A673 (cell line): ENCODE data around the gene CASKIN2. TPM values are rescaled to one million over a fixed set of nuclear protein-coding genes. Genes with fewer than 3 reads are reported as not detected.

Experiments
- BruUV-seq: library from RNA; stranded (reverse); fragments of 400-500 nt; replicated peaks from 2 replicates; lab custom pipeline; 2021; lab: Mats Ljungman, UMichigan
- CTCF ChIA-PET: fragments of 300-600 bp; sonication (Branson Sonifier 250); formaldehyde crosslinking; loops from one replicate; lab custom pipeline; 2022; ENCODE audit warnings: antibody characterized with exemption; lab: Charles Lee
- POLR2A ChIA-PET: fragments of 300-600 bp; sonication (Branson Sonifier 250); formaldehyde crosslinking; loops from one replicate; lab custom pipeline; 2022; ENCODE audit warnings: antibody characterized with exemption; ENCODE audit not compliant: low non-redundant PET; lab: Charles Lee
- DNase-seq: peaks from one replicate; pipeline ENCODE4 v3.0.0-alpha.2; 2015; ENCODE audit warnings: low spot score
- H3K27ac ChIP-seq: fragments of 200-600 bp; sonication (generic); 2 replicates; pipeline ENCODE4 v1.5.1; 2016; ENCODE audit warnings: mixed run types, low read depth, mild to moderate bottlenecking, mixed read lengths, antibody characterized with exemption, low read length; ENCODE audit not compliant: poor library complexity, severe bottlenecking
- H3K27me3 ChIP-seq: fragments of 200-600 bp; sonication (generic); replicated peaks from 2 replicates; pipeline ENCODE4 v1.6.1; 2017; ENCODE audit warnings: mixed run types, low read depth, mild to moderate bottlenecking, mixed read lengths, antibody characterized with exemption, low read length; ENCODE audit not compliant: insufficient read depth, poor library complexity
- H3K36me3 ChIP-seq: fragments of 200-600 bp; sonication (generic); 2 replicates; pipeline ENCODE4 v1.6.1; 2016; ENCODE audit warnings: mixed run types, mild to moderate bottlenecking, mixed read lengths, antibody characterized with exemption, low read length; ENCODE audit not compliant: insufficient read depth, poor library complexity, severe bottlenecking
- H3K4me1 ChIP-seq: fragments of 200-600 bp; sonication (generic); 2 replicates; pipeline ENCODE4 v1.6.1; 2017; ENCODE audit warnings: mixed run types, mild to moderate bottlenecking, mixed read lengths, antibody characterized with exemption, low read length; ENCODE audit not compliant: insufficient read depth, poor library complexity, severe bottlenecking
- H3K4me3 ChIP-seq: fragments of 200-600 bp; sonication (generic); 2 replicates; pipeline ENCODE4 v1.5.1; 2016; ENCODE audit warnings: low read depth, mixed run types, mild to moderate bottlenecking, mixed read lengths, low read length; ENCODE audit not compliant: poor library complexity, severe bottlenecking
- H3K9me3 ChIP-seq: fragments of 200-600 bp; sonication (generic); 2 replicates; pipeline ENCODE4 v1.6.1; 2016; ENCODE audit warnings: mixed run types, low read depth, mild to moderate bottlenecking, mixed read lengths, antibody characterized with exemption, low read length; ENCODE audit not compliant: poor library complexity, severe bottlenecking
- EZH2 ChIP-seq: fragments of 200-600 bp; sonication (generic); IDR thresholded peaks from 2 replicates; pipeline ENCODE4 v1.6.1; 2017; ENCODE audit warnings: borderline replicate concordance, low read depth, mild to moderate bottlenecking, mixed read lengths, antibody characterized with exemption, low read length; ENCODE audit not compliant: poor library complexity, severe bottlenecking
- intact Hi-C: fragments of 100-400 bp; cut with micrococcal nuclease; formaldehyde crosslinking; loops from one replicate; pipeline ENCODE4 v1.10.0; 2022; ENCODE audit not compliant: unreplicated experiment
- total RNA-seq: library from RNA; stranded (reverse); gene quantifications from 2 replicates; pipeline ENCODE4 v1.2.3, GENCODE V29; 2021
- TF ChIP-seq, protein P1 (sequence below): fragments of 300-800, 200-600 bp; sonication (generic); conservative IDR thresholded peaks from 2 replicates; pipeline ENCODE4 v1.5.1; 2017; ENCODE audit warnings: low read depth, mild to moderate bottlenecking, antibody characterized with exemption, low read length, moderate library complexity, mixed read lengths

Gene CASKIN2
- total RNA-seq, 1 experiment from 2014 or later = 32.6 TPM

DNA sequence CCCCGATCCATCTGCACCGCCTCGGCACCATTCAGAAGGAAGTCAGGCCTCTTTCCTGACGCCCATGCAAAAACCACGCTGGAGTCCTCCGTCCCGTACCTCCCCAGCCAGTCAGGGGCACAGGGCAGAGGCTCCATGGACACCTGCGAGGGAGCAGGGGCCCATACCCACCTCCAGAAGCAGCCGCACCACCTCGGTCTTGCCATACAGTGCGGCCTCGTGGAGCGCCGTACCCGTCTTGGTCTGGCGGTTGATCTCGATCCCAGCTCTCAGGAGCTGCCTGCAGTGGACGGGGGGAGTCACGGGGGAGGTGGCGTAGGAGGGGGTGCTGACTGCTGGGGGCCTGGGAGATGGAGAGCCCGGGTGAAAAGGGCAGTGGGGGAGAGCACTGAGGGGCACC is 9.2 kb downstream of the CASKIN2 start:
- no peak for DNase-seq
- Histone ChIP-seq H3K9me3 (no peaks in the 10 kb centered on the region), H3K4me1 (no peaks in the 10 kb centered on the region), H3K27me3 (no peaks in the 10 kb centered on the region), H3K4me3 (no peak overlapping the region), H3K27ac (no peak overlapping the region), H3K36me3 (peaks cover 9% of the 10 kb centered on the region)
- intact Hi-C loops = no loop called here
- ChIA-PET CTCF (no interaction called here), POLR2A (no interaction called here)
- no TSS peak for BruUV-seq
- TF ChIP-seq, protein P1, sequence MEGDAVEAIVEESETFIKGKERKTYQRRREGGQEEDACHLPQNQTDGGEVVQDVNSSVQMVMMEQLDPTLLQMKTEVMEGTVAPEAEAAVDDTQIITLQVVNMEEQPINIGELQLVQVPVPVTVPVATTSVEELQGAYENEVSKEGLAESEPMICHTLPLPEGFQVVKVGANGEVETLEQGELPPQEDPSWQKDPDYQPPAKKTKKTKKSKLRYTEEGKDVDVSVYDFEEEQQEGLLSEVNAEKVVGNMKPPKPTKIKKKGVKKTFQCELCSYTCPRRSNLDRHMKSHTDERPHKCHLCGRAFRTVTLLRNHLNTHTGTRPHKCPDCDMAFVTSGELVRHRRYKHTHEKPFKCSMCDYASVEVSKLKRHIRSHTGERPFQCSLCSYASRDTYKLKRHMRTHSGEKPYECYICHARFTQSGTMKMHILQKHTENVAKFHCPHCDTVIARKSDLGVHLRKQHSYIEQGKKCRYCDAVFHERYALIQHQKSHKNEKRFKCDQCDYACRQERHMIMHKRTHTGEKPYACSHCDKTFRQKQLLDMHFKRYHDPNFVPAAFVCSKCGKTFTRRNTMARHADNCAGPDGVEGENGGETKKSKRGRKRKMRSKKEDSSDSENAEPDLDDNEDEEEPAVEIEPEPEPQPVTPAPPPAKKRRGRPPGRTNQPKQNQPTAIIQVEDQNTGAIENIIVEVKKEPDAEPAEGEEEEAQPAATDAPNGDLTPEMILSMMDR = no peak

DNA sequence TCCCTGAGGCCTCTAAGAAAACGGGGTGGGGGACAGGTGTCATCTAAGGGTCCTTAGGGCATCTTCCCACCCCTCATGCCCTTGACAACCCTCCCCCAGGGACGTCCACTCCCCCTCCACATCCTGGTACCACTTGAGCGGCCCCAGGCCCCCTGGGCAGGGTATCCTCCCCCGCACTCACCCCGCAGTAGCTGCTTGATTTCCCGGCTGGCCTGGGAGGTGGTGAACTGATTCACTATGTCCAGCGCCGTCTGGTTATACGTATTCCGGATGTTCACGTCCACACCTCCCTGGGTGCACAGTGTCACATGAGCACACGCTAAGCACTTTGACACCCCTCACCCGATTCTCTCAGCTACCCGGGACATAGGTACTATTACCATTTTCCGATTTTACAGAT is 9.7 kb downstream of the CASKIN2 start:
- Histone ChIP-seq H3K27me3 (no peaks in the 10 kb centered on the region), H3K27ac (no peak overlapping the region), H3K4me1 (no peaks in the 10 kb centered on the region), H3K36me3 (peaks cover 10% of the 10 kb centered on the region), H3K4me3 (no peak overlapping the region), H3K9me3 (no peaks in the 10 kb centered on the region)
- TF ChIP-seq EZH2 = no peak
- TF ChIP-seq, protein P1 = no peak
- no peak for DNase-seq
- ChIA-PET POLR2A (no interaction called here), CTCF (no interaction called here)
- intact Hi-C loops = no loop called here
- BruUV-seq = no TSS peak

DNA sequence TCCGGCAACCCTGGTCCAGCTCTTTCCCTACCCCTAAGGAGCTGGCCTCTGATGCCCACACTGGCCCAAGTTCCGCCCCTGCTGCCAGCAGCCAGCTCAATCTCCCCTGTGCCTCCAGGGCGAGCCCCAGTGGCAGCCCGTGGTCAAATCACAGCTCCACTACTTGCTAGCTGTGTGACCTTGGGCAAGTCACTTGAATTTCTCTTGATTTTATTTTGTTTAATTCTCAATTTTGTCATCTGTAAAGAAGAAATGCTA is 10.3 kb downstream of the CASKIN2 start:
- CTCF ChIA-PET = no interaction called here
- no peak for DNase-seq

More for the DNA sequence above, 10.3 kb downstream of the CASKIN2 start:
- no peak for TF ChIP-seq EZH2
- TF ChIP-seq, protein P1 = no peak
- no peak overlapping the region for H3K27ac ChIP-seq
- POLR2A ChIA-PET = no interaction called here
- H3K4me1 ChIP-seq = no peaks in the 10 kb centered on the region
- H3K4me3 ChIP-seq = no peak overlapping the region
- H3K36me3 ChIP-seq = peaks cover 13% of the 10 kb centered on the region
- no TSS peak for BruUV-seq
- no peaks in the 10 kb centered on the region for H3K9me3 ChIP-seq
- no peaks in the 10 kb centered on the region for H3K27me3 ChIP-seq
- intact Hi-C loops = no loop called here
